ENCODE data around the gene ZACN.
"Not testable (repeated sequence)": the region's sequence is repeated elsewhere in the genome, so short reads cannot be mapped to it uniquely, and the experiment has no call there.

ZACN gene

DNA sequence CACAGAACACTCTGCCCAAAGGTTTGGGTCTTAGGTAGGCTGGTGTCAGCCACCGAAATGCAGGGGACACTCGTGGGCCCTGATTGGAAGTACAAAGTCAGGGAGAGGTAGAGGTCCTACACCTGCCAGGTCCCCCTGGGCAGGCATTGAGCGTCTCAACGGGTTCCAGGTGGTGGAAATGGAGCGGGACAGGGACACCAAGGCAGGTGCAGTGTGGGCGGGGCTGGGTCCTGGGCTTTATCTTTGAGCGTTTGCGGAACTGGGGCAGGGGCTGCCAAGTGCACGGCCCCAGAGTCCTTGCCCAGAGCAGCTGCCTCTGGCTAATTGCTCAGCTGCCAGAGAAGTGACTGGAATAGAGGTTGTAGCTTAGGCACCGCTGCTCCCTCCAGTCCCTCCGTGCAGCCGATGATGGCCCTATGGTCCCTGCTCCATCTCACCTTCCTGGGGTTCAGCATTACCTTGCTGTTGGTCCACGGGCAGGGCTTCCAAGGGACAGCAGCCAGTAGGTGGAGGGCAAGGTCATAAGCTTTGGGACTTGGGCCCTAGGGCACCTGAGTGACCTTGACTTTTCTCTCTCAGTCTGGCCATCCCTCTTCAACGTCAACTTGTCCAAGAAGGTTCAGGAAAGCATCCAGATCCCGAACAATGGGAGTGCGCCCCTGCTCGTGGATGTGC lies at the start of gene ZACN:
Gene ZACN, plus strand, starts transcription at position 323 of the 675 bp plus-strand sequence. Its CDS starts 83 bp downstream, at position 406.
- DNase-seq: no peak

DNA sequence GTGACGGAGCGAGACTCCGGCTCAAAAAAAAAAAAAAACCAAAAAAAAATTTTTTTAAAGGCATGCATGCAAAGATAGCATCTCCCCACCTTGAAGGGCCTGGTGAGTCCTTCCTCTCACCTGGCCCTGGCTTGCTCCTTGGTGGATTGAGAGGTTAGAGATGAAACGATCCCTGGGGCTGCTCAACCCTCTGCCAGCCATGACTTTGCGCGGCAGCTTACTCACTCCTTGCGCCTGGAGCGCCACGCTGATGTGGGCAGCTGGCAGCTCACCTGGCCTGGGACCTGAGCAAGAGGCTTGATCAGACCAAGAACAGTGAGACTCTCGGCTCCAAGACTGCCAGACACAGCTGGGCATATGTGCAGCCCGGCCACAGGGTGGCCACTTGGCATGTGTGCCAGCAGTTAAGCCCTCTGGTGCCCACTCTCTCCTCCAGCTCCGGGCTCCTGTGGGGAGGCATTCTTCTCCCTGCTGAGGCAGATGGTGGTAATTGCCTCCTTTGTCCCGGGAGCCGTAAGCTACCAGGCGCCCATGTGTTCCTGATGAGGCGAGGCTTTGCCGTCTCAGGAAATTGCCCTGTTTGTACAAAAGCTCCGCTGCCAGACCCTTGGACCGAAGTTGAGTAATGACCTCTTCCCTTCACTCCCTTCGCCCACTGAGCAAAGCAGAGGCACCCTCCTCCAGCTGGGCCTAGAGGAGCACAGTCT lies 46.8 kb upstream of the ZACN start:
- DNase-seq: no peak

DNA sequence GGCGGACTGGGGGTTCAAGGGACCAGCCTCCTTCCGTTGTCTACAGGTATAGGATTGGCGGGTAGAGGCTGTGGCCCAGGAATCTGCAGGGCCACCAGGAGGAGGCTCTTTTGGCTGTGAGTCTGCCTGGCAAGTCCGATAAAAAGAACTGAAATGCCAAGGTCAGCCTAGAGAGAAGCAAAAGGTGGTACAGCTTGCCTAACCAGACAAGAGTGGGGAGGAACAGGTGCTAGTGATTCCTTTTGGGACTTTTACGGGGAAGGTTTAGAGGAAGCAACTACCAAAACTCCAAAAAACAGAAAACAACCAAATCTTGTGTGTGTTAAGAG lies 46.2 kb upstream of the ZACN start:
- no peak for DNase-seq

DNA sequence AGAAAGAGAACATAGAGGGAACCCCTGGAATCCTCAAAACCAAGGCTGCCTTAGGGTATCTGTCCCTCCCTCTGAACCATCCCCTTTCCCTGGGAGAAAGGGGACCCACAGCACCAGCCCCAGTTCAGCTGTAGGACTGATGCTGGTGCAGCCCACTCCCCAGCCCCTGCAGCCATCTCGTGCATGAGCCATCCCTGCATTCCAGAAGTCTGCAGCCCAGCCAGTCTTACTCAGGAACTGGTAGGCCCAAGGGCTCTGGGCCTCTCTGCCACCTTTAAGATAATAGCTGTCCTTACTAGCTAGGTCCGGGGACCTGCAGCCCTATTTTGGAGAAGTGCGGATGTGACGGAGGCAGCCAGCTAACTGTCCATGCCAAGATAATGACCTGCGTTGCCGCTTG lies 45.8 kb upstream of the ZACN start:
- DNase-seq: no peak

DNA sequence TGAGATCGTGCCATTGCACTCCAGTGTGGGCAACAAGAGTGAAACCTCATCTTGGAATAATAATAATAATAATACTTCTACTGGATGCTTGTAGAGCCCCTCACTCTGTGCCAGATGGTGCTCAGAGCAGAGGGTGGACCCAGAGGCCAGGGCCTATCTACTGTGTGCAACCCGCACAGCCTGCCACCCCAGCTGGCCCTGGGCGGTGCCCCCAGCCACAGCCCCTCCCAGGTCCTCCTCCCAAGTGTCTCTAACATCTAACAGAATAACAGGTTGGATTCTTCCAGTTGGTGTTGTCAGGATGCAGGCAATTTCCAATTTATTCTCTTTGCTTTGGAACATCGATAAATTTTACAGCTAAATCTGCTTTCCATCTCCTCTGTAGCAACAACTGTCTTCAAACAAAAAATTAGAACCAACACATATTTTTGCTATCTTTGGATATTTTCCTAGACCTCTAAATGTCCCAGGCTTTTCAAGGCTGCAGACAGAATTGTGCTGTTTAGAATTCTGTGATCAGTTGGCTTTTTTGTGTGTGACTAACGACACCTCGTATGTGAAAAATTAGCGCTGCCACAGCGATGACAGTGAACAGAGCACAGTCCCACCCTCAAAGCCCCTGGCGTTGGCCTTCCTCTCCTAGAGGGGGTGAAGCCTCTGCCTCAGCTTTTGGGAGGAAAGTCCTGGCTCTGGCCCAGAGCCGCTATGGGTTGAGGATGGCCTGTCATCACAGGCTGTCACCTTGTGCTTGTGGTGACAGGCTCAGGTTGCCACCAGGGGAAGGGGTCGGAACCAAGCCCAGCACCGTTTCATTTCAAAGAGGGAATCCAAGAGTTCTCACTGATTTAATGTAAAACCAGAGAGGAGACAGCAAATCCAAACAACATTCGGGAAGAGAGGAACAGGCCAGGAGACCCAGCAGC lies 44.3 kb upstream of the ZACN start:
- DNase-seq: no peak

DNA sequence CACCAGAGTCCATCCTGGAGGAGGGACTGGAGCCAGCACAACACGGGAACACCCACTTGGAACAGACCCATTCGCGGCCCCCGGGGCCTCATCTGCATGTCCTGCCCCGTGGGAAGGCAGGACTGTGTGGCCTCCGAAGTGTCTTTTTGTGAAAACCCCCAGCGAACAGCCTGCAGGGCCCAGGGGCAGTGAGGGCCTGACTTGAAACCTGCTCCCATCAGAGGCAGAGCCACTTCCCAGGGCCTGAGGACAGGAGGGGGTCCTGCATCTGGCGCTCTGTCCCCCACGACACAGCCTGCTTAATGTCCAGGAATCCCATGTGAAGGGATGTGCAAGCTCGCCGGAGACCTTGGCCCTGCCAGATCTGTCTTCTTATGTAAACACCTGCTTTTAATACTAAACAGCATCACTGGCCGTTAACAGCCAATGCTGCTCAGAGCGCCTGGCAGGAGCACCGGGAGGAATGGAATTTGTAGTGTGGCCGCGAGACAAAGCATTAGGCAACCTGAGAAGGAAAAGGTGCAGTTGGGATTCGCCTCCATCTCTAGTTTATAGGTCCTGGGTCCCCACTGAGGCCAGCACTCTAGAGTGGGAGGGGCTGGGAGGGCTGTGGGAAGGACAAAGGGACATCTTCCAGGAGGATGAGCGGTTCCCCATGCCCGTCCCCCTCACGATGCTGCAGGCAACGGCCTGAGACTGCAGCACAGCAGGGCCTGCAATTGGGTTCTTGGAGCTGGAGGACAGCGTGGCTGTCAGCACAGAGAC lies 42.3 kb upstream of the ZACN start:
- DNase-seq: no peak

DNA sequence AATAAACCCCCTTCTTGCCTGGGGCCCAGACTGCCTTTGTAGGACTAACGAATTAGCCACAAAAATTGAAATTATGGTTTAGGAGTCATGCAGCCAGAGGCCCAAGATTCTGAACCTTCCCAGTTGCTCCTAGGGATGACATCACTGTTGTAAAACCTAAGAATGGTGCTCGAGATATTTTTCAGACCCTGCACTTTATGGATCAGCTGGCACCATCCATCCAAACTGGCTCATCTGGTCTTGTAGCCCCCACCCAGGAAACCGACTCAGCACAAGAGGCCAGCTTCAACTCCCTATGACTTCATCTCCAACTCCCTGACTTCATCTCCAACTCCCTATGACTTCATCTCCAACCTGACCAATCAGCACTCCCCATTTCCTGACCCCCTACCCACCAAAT lies 40.9 kb upstream of the ZACN start:
- no peak for DNase-seq

DNA sequence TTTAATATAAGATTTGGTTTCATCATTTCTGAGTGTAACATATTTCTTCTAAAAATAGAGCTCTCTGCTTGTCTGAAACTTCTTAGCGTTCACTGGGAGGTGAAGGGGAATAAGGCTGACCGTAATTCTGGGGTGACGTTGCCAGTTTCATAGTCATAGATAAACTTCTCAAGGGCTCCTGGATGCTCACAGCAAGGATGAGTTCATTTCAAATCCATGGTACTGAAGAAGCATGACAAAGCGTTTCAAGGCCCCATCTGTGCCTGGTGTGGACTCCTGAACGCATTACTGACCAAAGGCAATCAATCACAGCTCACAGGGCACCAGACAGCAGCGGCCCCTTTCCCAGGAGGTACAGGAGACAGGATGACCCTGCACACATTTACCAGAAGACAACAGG lies 39.9 kb upstream of the ZACN start:
- DNase-seq: no peak

DNA sequence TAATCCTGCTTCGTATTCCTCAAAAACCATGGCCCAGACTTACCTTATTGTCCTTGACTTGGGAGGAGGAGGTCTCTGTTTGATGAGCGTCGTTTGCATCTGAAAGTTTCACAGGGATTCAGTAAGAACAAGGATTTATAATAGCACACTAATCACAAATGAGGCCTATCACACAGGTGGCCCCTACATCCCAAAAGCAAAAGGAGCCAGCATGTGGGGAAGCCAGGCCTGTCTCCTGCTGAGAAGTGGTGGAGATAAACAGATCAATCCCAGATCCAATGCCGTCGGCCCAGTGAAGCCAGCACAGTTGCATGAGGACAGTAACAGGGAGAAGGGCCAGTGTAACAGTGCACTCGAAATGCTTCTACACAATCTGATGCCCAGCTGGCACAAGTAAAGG lies 38.6 kb upstream of the ZACN start:
- no peak for DNase-seq

DNA sequence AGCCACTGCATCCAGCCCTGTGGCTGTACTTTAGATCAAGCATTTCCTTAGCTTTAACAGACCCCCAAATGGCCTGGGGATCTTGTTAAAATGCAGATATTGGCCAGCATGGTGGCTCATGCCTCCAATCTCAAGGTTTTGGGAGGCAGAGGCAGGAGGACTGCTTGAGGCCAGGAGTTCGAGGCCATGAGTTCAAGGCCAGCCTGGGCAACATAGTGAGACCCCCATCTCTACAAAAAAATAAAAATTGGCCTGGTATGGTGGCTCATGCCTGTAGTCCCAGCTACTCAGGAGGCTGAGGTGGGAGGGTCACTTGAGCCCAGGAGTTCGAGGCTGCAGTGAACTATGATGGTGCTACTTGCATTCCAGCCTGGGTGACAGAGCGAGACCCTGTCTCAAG lies 36.1 kb upstream of the ZACN start:
- not testable (repeated sequence) for DNase-seq

DNA sequence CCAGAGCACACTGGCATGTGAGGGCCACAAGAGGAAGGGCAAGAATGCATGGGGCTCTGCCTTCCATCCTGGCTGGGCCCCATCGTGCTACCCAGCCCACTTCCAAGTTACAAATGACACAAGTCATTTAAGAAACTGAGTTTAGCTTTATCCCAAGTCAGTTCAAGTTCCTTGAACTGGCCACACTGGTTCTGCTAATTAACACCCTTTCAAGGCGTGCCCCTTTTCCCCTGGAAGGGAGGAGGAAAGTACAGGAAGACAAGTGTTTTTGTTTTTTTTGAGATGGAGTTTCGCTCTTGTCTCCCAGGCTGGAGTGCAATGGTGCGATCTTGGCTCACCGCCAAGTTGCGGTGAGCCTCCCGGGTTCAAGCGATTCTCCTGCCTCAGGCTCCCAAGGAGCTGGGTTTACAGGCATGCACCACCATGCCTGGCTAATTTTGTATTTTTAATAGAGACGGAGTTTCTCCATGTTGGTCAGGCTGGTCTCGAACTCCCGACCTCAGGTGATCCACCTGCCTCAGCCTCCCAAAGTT lies 34.4 kb upstream of the ZACN start:
- DNase-seq: not testable (repeated sequence)

DNA sequence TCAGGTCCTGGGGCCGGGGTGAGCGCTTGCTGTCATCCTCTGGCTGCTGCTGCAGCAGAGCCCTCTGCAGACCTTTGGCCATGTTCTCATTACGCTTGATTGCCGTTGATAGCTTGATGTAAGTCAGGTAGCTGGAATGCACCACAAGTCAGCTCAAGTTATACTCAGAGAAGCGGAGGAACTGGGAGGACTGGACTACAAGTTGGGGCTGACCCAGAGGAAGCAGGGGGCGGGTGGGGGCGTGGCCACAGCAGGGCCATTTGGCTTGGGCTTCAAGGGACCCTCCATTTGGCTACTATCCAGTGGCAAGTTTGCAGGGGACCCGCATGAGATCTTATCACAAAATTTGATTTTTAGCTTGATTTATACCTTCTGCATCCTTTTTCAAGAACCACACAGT lies 32.9 kb upstream of the ZACN start:
- DNase-seq: no peak

DNA sequence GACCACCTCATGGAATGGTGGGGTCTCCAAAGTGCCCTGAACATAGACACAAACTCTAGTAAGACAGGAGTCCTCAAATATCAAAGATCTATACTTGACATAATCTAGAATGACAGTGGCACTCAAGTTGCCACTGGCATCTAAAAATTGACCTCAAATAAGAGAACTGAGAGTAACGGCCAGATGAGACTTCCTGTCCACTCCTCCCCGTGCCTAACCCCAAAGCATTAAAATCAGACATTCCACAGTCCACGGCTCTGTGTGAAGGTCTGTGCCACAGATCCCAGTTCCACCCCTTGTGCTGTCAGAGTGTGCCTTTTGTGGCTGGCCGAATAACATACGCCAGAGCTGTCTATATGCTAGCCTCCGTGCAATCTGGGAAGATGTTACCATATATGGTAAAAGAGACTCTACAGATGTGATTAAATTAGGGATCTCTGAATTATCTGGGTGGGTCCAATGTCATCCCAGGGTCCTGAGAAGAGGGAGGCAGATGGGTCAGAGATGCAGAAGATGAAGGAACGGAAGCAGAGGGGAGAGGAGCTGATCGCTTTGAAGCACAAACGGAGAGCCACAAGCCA lies 30.9 kb upstream of the ZACN start:
- no peak for DNase-seq

DNA sequence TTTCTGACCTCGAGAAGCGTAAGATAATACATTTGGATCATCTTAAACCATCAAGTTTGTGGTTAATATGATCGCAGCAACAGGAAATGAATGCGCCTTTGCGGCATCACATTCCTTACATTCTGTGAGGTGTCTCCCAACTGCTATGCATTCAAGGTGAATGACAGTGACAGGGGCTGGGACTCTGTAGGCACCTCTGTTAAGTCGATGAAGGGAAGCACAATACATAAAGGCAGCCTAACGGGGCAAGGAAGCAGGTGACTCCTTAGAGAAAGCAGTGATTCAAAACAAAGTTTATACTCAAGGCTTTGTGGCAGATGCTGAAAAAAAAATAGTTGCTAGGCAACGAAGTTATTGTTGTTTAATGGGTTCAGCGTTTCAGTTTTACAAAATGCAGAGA lies 30.3 kb upstream of the ZACN start:
- DNase-seq: no peak

DNA sequence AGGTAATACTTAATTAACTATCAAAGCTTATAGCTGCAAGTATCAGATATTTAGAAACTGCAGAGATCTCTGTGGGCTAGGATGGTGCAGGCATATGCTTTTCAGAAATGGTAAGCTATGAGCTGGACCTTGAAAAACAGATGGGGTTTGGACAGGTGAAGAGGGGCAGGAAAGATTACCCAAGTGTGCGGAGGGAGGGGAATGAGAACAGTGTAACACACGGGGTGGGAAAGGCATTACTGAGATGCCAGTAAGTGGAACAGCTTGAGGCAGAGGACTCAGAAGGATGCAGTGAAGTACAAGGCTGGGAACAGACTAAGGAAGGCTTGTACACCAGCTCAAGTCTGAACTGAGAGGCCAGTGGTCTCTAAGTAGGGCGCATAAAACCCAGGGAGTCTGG lies 29.7 kb upstream of the ZACN start:
- DNase-seq: no peak

DNA sequence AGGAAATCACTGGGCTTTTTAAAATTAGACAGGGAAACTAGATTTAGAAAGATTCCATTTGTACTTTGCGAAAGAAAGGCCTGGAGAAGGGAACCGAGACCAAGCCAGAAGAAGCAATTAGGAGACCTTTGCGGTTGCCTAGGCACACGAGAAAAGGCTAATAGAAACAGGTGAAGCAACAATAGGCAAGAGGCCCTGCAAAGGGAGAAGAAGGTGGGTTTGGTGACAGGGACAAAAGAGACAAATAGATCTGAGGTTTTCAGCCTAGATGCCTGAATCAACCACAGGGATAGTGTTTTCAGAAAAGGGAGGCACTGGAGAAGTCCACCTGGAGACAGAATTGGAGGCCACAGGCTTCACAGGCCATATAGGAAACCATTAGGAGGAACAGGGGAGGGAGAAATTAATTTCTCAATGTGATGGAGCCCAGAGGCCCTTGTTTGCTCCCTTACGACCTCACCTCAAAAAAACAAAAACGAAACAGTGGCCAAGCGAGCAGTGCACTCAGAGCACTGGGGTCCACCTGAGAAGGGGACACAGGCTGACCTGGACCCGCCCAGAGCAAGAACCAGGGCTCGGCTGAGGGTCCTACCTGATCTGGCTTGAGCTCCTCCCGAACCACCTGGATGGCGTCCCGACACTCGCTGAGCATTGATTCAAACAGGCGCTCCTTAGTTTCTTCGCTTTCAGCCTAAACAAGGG lies 29.0 kb upstream of the ZACN start:
- no peak for DNase-seq

DNA sequence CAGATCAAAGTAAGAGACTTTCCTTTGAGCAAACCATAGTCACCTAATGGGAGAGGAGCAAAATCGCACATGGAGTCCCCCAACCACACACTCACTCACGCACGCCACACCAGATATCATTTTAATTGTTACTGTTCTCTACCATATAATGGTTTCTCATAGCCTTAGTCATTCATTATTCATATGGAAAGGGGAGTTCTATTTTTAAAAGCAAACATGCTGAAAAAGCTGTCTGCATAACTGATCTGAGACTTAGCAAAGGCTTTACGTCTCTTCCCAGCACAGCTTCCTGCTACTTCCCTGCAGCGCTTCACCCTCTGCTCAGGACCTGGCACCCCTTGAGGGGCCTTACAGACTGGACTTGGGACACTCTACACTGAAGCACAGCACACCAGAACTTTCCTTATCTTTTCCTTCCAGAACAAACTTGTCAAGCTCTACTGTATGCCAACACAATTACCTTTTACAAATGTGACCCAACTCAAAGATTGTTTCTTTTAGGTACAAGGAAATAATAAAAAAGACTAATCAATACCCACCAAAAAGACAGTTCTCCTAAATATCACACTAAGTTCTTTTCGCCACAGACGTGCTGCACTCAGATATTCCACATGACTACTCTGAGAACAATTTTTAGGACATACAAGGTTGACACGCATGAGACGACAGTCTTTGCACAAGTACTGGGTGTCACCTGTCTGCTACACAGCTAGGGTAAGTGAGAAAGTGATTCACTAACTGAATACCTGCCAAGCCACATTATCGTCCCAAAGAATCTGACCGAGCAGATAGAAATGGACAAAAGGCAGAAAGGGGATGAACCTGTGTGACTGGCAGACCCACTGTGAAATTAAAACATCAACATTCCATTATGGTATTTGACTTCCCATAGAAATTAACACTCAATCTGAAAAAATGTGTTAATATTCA lies 28.2 kb upstream of the ZACN start:
- DNase-seq: no peak

DNA sequence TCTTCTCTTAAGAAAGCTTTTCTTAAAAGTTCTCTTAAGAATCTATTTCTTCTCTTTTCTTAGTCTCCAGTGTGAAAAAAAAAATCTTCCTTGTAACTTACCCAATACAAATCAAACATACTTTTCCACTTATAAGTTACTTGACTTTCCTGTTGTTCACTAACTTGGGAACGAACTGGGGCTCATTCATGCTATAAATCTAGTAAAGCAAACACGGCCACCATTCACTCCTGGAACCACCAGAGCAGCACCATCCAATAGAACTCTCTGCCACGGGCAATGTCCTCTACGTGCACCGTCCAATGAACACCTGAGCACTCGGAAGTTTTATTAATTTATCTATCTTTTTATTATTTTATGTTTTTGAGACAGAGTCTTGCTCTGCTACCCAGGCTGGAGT lies 27.4 kb upstream of the ZACN start:
- no peak for DNase-seq

DNA sequence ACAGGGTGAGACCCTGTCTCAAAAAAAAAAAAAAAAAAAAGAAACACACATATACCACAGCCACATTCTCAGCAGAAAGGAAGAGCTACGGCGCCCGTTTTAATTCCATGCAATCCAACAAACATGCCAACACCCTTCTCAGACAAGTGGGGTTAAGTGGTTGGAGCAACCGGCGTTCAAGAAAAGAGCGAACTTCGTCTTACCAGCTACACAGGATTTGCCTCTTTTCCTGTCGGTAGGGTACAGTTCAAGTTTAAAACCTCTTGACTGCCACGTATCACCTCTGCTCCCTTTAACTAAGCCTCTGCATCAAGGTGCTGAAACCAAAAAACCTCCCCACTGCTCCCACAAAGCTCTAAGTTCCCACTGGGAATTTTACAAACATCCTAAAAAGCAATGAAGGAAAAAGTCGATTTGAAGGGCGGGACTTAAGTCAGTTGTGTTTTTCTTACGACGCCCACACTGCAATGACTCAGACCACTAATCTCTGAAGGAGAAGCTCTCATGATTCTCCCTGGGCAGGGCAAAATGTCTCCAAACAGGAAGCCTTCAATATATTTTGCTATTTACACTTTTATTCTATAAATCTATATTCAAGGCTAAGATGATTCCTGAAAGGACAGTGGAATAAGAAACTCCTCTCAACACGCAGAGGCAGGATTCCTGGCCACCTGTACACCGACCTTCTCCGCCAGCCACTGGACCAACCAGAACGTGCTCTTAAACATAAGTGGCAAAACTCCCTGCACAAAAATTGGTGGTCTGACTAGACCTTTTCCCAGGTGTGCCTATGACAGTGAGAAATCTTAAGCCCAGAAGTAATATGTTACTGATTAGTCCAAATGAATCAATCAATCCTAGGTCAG lies 25.5 kb upstream of the ZACN start:
- no peak for DNase-seq

DNA sequence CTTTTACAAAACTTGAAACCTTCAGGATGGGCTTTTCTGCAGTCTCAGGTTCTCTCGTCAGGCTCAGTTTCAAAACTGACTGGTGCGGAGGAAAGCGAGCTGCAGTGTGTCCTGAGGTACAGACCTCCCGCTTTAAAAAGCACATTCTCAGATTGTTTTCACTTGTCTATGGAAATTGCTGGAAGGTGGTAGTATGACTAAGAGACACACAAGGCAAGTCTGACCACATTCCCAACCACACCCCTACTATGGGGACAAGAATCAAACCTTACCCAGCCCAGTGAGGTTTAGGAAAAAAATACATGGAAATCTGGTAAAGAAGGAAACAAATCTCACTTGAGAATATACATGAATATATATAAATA lies 24.9 kb upstream of the ZACN start:
- DNase-seq: no peak
